SU-DHL-6 (cell line): Measurements from ENCODE around the gene COG4.
"Not testable (repeated sequence)": the region's sequence is repeated elsewhere in the genome, so short reads cannot be mapped to it uniquely, and the experiment has no call there.

Experiments used
- H2AFZ ChIP-seq: fragments of 200-600 bp; sonication (generic); 2 replicates; pipeline ENCODE4 v1.6.1; 2014; ENCODE audit warnings: low read depth, mild to moderate bottlenecking, moderate library complexity, mixed read lengths, antibody characterized with exemption, low read length; ENCODE audit not compliant: severe bottlenecking
- H3F3A ChIP-seq: fragments of 200-600 bp; shearing (Covaris generic); 2 replicates; pipeline ENCODE4 v1.6.0; 2016; ENCODE audit warnings: antibody characterized with exemption, mild to moderate bottlenecking; ENCODE audit not compliant: insufficient read depth
- H3K27ac ChIP-seq: fragments of 200-600 bp; sonication (generic); 2 replicates; pipeline ENCODE4 v1.5.1; 2016; ENCODE audit warnings: low read depth, mild to moderate bottlenecking, low read length, moderate library complexity, mixed read lengths
- H3K27me3 ChIP-seq: fragments of 200-600 bp; sonication (generic), shearing (Covaris generic); 2 replicates; pipeline ENCODE4 v1.6.0; 2014; ENCODE audit warnings: mild to moderate bottlenecking, low read length
- H3K36me3 ChIP-seq: fragments of 200-600 bp; sonication (generic); 2 replicates; pipeline ENCODE4 v1.6.1; 2014; ENCODE audit warnings: mild to moderate bottlenecking, low read length, mixed read lengths
- H3K4me2 ChIP-seq: fragments of 300-600, 200-600 bp; shearing (Covaris generic), sonication (generic); 2 replicates; pipeline ENCODE4 v1.6.0; 2014; ENCODE audit warnings: low read length, low read depth, mild to moderate bottlenecking; ENCODE audit not compliant: poor library complexity, severe bottlenecking
- H3K4me3 ChIP-seq: fragments of 200-600 bp; sonication (generic); 2 replicates; pipeline ENCODE4 v1.5.1; 2014; ENCODE audit warnings: antibody characterized with exemption, low read length, mild to moderate bottlenecking, mixed read lengths; ENCODE audit not compliant: insufficient read depth, poor library complexity, severe bottlenecking
- H3K79me2 ChIP-seq: fragments of 200-600 bp; sonication (generic); 2 replicates; pipeline ENCODE4 v1.6.1; 2014; ENCODE audit warnings: mild to moderate bottlenecking, low read length, moderate library complexity; ENCODE audit not compliant: insufficient read depth
- H3K9ac ChIP-seq: fragments of 200-600 bp; sonication (generic); 2 replicates; pipeline ENCODE4 v1.7.0; 2014; ENCODE audit warnings: mild to moderate bottlenecking, low read length
- H3K9me2 ChIP-seq: fragments of 200-600 bp; sonication (generic); replicated peaks from 2 replicates; pipeline ENCODE4 v1.6.1; 2014; ENCODE audit warnings: low read length; ENCODE audit not compliant: insufficient read depth
- H3K9me3 ChIP-seq: fragments of 200-600 bp; sonication (generic); 2 replicates; pipeline ENCODE4 v1.6.1; 2014; ENCODE audit warnings: low read length, mixed read lengths; ENCODE audit not compliant: insufficient read depth
- H4K20me1 ChIP-seq: fragments of 200-600 bp; sonication (generic); 2 replicates; pipeline ENCODE4 v1.6.1; 2014; ENCODE audit warnings: low read depth, mild to moderate bottlenecking, antibody characterized with exemption, low read length, moderate library complexity, mixed read lengths
- CTCF ChIP-seq: fragments of 200-600 bp; sonication (generic); IDR thresholded peaks from one replicate; pipeline ENCODE4 v1.5.1; 2017; ENCODE audit warnings: antibody characterized with exemption, mild to moderate bottlenecking, low read length, moderate library complexity; ENCODE audit not compliant: insufficient read depth, poor library complexity, severe bottlenecking
- EZH2phosphoT487 ChIP-seq: fragments of 200-600 bp; sonication (generic), shearing (Covaris generic); conservative IDR thresholded peaks from 2 replicates; pipeline ENCODE4 v1.6.1; 2018; ENCODE audit warnings: mild to moderate bottlenecking, antibody characterized with exemption, low read length, moderate library complexity, mixed read lengths

The COG4 gene

DNA sequence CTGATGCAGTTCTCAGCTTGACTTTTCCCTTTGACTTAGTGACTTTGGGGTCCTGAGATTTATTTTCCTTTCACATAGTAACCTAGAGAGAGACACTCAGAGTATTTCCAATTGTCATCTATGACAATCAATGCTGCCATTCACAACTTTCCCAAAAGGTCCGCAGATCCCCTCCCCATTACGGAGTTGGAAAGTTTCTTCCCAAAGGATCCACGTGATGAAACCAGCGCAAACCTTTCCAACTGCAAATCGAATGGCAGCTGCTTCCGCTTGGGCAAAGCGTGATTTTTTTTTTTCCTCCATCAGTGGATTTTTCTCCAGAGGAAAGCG, 69.5 kb downstream of the COG4 start:
- Histone ChIP-seq H2AFZ (peak overlapping the region; percentile 89), H3K4me2 (peak overlapping the region; percentile 99), H3K79me2 (no peaks in the 10 kb centered on the region), H3K9ac (peak overlapping the region; percentile 90), H3K4me3 (peak overlapping the region; percentile 95), H3K27me3 (no peaks in the 10 kb centered on the region), H3K9me2 (no peaks in the 10 kb centered on the region), H3K27ac (peak overlapping the region; percentile 82), H3K36me3 (no peaks in the 10 kb centered on the region), H4K20me1 (no peaks in the 10 kb centered on the region), H3K9me3 (no peaks in the 10 kb centered on the region), H3F3A (0 out of 2 replicates have a peak, but pooled peaks cover 6% of the 10 kb centered on the region)
- no peak for TF ChIP-seq CTCF
- TF ChIP-seq EZH2phosphoT487: no peak

- Histone ChIP-seq H3F3A (0 out of 2 replicates have a peak, but pooled peaks cover 6% of the 10 kb centered on the region), H2AFZ (peak overlapping the region; percentile 89), H4K20me1 (no peaks in the 10 kb centered on the region), H3K9me3 (no peaks in the 10 kb centered on the region), H3K27ac (no peak overlapping the region), H3K9me2 (no peaks in the 10 kb centered on the region), H3K79me2 (no peaks in the 10 kb centered on the region), H3K4me2 (peak overlapping the region; percentile 99), H3K9ac (peak overlapping the region; percentile 90), H3K4me3 (peak overlapping the region; percentile 95), H3K36me3 (no peaks in the 10 kb centered on the region), H3K27me3 (no peaks in the 10 kb centered on the region)
- TF ChIP-seq CTCF (no peak), EZH2phosphoT487 (no peak)
Measured at GRCh38 chr16:70453117-70453891, 70.0 kb downstream of the COG4 start.

DNA sequence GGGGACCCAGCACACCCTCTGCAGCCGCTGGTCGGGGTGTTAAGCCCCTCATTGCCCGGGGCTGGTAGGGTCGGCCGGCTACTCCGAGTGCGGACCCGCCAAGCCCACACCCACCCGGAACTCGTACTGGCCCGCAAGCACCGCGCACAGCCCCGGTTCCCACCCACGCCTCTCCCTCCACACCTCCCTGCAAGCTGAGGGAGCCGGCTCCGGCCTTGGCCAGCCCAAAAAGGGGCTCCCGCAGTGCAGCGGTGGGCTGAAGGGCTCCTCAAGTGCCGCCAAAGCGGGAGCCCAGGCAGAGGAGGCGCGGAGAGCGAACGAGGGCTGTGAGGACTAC, 72.4 kb downstream of the COG4 start:
- H3K79me2 ChIP-seq, H3K9ac ChIP-seq, H3K4me2 ChIP-seq, H3K9me2 ChIP-seq, H3K4me3 ChIP-seq, H3K27me3 ChIP-seq, H3F3A ChIP-seq, H2AFZ ChIP-seq, H3K27ac ChIP-seq, H3K9me3 ChIP-seq, H3K36me3 ChIP-seq, H4K20me1 ChIP-seq: not testable (repeated sequence)

DNA sequence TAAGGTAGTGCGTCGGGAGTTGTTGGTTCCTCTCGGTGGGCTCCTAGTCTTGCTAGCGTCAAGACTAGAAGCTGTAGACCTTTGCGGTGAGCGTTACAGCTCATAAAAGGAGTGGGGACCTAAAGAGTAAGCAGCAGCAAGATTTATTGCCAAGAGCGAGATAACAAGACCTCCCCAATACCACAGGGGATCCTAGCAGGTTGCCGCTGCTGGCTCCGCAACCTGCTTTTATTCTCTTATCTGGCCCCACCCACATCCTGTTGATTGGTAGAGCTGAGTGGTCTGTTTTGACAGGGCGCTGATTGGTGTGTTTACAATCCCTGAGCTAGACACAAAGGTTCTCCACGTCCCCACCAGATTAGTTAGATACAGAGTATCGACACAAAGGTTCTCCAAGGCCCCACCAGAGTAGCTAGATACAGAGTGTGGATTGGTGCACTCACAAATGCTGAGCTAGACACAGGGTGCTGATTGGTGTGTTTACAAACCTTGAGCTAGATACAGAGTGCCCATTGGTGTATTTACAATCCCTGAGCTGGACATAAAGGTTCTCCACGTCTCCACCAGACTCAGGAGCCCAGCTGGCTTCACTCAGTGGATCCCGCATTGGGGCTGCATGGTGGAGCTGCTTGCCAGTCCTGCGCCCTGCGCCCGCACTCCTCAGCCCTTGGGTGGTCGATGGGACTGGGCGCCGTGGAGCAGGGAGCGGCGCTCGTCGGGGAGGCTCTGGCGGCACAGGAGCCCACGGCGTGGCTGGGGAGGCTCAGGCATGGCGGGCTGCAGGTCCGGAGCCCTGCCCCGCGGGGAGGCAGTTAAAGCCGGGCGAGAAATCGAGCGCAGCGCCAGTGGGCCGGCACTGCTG, 73.0 kb downstream of the COG4 start:
- not testable (repeated sequence) for H4K20me1 ChIP-seq, H3K79me2 ChIP-seq, H3K27me3 ChIP-seq, H3K9me2 ChIP-seq, H3K9ac ChIP-seq, H3K27ac ChIP-seq, H3F3A ChIP-seq, H3K4me2 ChIP-seq, H3K9me3 ChIP-seq, H3K4me3 ChIP-seq, H3K36me3 ChIP-seq, H2AFZ ChIP-seq
